ENCODE data around the gene COMT. TPM values are rescaled to one million over a fixed set of nuclear protein-coding genes. Genes with fewer than 3 reads are reported as not detected.

The COMT gene
- total and polyA plus RNA-seq, 9 of the 15 experiments (the other 6 are each of a cell fraction or from before 2014, with no cell fraction given) = 12.5 to 351 (median 155) TPM

- TF ChIP-seq CUX1 (CRISPR knock-in tag; IDR thresholded peaks at IDR 0.05) (no peak), ZNF592 (IDR thresholded peaks at IDR 0.05) (no peak), TOE1 (IDR thresholded peaks at IDR 0.05; ENCODE audit: borderline replicate concordance) (no peak), TOE1 (CRISPR knock-in tag; IDR thresholded peaks at IDR 0.05; ENCODE audit: borderline replicate concordance, low read depth) (no peak), RREB1 (CRISPR knock-in tag; IDR thresholded peaks at IDR 0.05) (no peak), L3MBTL2 (IDR thresholded peaks at IDR 0.05) (peak; percentile 47; the same call in 1 of the 2 replicates), KDM2B (CRISPR knock-in tag; IDR thresholded peaks at IDR 0.05) (no peak), HOMEZ (CRISPR knock-in tag; IDR thresholded peaks at IDR 0.05) (no peak)
Measured at GRCh38 chr22:19974935-19975706, 33.5 kb downstream of the COMT start (continued).
